Measurements from ENCODE around the gene IGFBP4.
A peak's percentile ranks its signal among the peaks of the same experiment; 100 is the strongest.
"Not testable (repeated sequence)": the region's sequence is repeated elsewhere in the genome, so short reads cannot be mapped to it uniquely, and the experiment has no call there.

The IGFBP4 gene
- 0.16 to 27.7 (median 0.90) reads per million in 18 experiments for total RNA-seq

- peak; percentile 57 to 73 for DNase-seq
Measured at GRCh38 chr17:40443196-40443987, at the start of gene IGFBP4. TSS of gene IGFBP4 (plus strand) at chr17:40443450. CDS start at chr17:40443736, 286 bp downstream.

GRCh38 chr17:40399185-40399584 lies 44.1 kb upstream of the IGFBP4 start:
- peak; percentile 26 to 59 for DNase-seq

- DNase-seq: no peak
Measured at GRCh38 chr17:40402668-40403067, 40.6 kb upstream of the IGFBP4 start.

GRCh38 chr17:40404003-40404402 lies 39.2 kb upstream of the IGFBP4 start:
- DNase-seq: no peak

GRCh38 chr17:40407460-40407859 lies 35.8 kb upstream of the IGFBP4 start:
- no peak for DNase-seq

- not testable (repeated sequence) for DNase-seq
Measured at GRCh38 chr17:40409540-40409939, 33.7 kb upstream of the IGFBP4 start.

- no peak for DNase-seq
Measured at GRCh38 chr17:40410082-40410481, 33.2 kb upstream of the IGFBP4 start.

GRCh38 chr17:40411821-40412220 lies 31.4 kb upstream of the IGFBP4 start:
- no peak for DNase-seq

- DNase-seq: no peak
Measured at GRCh38 chr17:40412880-40413279, 30.4 kb upstream of the IGFBP4 start.

- DNase-seq: not testable (repeated sequence)
Measured at GRCh38 chr17:40414312-40414711, 28.9 kb upstream of the IGFBP4 start.

- peak; percentile 22 to 60 for DNase-seq
Measured at GRCh38 chr17:40415390-40415789, 27.9 kb upstream of the IGFBP4 start.

GRCh38 chr17:40416671-40417070 lies 26.6 kb upstream of the IGFBP4 start:
- DNase-seq: no peak

GRCh38 chr17:40417258-40417608 lies 26.0 kb upstream of the IGFBP4 start:
- no peak for DNase-seq

- peak; percentile 100 for DNase-seq
Measured at GRCh38 chr17:40417609-40418427, 25.4 kb upstream of the IGFBP4 start, which contains the start of gene TOP2A. TSS of gene TOP2A (minus strand) at chr17:40417896. CDS start at chr17:40417791, 105 bp downstream.

GRCh38 chr17:40418428-40418706 lies 24.9 kb upstream of the IGFBP4 start:
- no peak for DNase-seq

GRCh38 chr17:40419559-40420331 lies 23.5 kb upstream of the IGFBP4 start:
- DNase-seq: peak; percentile 36 to 37

GRCh38 chr17:40422990-40423633 lies 20.1 kb upstream of the IGFBP4 start:
- DNase-seq: peak in 1 of 2 donors; percentile 17

GRCh38 chr17:40425741-40426140 lies 17.5 kb upstream of the IGFBP4 start:
- DNase-seq: no peak

GRCh38 chr17:40427002-40427491 lies 16.2 kb upstream of the IGFBP4 start:
- DNase-seq: no peak

GRCh38 chr17:40430272-40431230 lies 12.7 kb upstream of the IGFBP4 start:
- DNase-seq: no peak

GRCh38 chr17:40431231-40431602 lies 12.0 kb upstream of the IGFBP4 start:
- DNase-seq: no peak
